GM12872 (cell line): Measurements from ENCODE around the gene TM9SF3.

Experiments
- TF ChIP-seq, protein P1 (sequence below): IDR thresholded peaks from 3 replicates; pipeline ENCODE4 v1.5.1; 2011; ENCODE audit warnings: low read depth, mild to moderate bottlenecking, low read length, moderate library complexity; ENCODE audit not compliant: insufficient read depth

TM9SF3 gene

DNA sequence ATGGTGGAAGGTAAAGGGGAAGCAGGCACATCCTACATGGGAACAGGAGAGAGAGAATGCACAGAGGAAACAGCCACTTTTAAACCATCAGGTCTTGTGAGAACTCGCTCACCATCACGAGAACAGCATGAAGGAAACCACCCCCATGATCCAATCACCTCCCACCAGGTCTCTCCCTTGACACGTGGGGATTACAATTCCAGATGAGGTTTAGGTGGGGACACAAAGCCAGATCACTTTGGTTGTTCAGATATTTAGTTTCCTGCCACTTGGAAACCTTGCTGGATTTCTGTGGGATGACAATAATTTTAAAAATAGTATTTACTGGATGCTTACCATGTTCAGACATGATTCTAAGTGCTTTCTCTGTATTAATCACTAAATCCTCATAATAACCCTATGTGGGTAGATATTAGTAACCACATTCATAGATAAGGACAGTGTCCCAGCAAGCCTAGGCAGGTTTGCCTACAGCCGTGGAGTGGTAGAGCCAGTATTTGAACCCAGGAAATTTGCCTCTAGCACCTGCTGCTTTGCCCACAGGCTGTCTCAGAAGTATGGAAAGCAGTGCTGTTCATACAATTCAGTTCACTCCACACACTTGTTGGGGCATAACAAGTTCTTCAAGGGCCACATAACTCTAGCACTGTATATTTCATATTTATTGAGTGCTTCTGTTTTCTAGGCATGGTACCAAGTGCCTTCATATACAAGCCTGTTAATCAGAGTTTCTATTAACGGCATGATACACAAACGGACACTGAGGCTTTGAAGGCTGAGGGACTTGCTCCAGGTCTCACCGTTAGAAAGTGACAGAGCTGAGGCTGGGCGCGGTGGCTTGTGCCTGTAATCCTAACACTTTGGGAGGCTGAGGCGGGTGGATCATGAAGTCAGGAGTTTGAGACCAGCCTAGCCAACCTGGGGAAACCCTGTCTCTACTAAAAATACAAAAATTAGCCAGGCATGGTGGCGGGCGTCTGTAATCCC lies 81.4 kb downstream of the TM9SF3 start:
- TF ChIP-seq, protein P1, sequence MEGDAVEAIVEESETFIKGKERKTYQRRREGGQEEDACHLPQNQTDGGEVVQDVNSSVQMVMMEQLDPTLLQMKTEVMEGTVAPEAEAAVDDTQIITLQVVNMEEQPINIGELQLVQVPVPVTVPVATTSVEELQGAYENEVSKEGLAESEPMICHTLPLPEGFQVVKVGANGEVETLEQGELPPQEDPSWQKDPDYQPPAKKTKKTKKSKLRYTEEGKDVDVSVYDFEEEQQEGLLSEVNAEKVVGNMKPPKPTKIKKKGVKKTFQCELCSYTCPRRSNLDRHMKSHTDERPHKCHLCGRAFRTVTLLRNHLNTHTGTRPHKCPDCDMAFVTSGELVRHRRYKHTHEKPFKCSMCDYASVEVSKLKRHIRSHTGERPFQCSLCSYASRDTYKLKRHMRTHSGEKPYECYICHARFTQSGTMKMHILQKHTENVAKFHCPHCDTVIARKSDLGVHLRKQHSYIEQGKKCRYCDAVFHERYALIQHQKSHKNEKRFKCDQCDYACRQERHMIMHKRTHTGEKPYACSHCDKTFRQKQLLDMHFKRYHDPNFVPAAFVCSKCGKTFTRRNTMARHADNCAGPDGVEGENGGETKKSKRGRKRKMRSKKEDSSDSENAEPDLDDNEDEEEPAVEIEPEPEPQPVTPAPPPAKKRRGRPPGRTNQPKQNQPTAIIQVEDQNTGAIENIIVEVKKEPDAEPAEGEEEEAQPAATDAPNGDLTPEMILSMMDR = no peak

DNA sequence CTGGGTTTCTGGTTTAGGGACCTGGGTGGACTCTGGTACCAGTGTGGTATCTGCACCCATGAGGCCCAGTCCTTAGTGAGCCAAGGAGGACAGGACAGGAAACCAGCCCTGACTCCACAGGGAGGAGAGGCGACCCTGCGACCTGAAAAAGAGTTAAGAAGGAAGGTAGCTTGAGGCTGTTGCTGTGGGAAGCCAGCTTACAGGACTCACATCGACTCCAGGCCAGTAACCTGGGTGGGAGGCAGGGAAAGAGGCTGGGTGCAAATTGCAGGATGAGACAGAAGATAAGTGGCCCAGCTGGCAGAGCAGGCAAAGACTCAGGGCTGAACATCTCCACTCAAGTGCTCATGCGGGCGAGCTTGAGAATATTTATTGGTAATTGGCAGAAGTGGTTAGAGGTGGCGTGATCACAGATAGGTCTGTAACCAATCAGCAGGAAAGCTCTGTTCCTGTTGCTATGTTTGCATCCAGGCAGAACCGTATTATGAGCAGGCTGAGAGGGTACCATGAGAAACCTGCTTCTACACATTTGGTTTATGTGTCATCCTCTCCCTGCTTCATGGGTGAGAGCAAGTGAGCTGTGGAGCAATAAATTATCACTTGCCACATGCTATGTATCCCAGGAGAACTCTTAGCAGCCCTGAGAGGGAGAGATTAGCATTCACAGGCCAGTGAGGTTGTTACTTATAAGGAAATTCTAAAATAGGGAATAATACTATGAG lies 84.1 kb downstream of the TM9SF3 start:
- TF ChIP-seq, protein P1 = no peak

DNA sequence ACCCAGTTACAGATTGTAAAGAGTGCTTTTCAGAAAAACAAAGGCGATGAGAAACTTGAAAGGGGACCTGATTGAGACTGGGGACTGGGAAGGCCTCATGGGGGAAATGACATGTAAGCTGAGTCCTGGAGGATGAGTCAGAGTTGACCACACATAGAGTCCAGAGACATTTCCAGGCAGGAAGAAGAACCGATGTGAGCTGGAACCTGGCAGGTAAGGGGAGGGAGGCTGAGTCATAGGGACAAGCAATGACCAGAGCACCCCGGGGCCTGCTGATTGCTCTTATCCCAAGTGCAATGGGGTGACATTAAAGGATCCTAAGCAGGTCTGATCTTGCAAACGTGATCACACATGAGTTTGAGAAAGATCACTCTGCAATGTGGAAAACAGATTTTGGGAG lies 84.8 kb downstream of the TM9SF3 start:
- TF ChIP-seq, protein P1 = no peak

DNA sequence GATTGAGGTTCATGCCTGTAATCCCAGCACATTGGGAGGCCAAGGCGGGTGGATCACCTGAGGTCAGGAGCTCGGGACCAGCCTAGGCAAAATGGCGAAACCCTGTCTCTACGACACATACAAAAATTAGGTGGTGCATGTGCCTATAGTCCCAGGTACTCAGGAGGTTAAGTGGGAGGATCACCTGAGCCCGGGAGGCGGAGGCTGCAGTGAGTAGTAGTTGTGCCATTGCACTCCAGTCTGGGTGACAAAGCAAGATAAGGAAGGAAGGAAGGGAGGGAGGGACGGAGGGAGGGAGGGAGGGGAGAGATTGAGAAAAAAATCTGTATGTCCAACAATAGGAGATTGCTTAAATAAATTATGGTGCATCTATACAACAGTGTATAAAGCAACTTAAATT lies 86.3 kb downstream of the TM9SF3 start:
- TF ChIP-seq, protein P1 = no peak

DNA sequence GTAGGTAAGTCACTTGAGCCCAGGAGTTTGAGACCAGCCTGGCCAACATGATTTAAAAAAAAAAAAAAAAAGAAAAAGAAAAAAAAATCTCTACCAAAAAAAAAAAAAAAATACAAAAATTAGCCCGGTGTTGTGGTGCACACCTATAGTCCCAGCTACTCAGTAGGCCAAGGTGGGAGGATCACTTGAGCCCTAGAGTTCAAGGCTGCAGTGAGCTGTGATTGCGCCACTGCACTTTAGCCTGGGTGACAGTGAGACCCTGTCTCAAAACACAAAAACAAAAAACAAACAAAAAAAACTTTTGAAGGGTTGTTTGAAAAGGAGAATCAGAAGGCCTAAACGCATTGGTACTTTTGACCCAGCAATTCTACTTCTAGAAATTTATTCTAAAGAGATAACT lies 86.8 kb downstream of the TM9SF3 start:
- TF ChIP-seq, protein P1 = no peak

DNA sequence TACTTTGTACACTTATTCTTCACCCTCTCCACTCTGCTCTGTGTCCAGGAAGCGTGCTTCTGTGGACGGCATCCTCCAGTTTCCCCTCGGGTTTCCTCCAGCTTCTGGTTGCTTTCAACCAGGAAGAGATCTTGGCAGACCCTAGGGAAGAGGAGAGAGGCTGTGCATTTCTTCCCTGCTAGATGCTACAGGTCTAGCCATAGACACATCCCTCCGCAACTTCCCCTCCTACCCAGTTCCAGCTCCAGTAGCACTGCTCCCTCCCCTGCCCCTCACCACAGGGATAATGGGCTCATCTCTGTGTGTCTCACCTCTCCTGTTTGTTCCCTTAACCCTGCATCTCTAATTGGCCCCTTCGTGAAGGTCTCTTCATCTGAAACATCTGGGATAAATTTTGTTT lies 89.4 kb downstream of the TM9SF3 start:
- TF ChIP-seq, protein P1 = no peak

DNA sequence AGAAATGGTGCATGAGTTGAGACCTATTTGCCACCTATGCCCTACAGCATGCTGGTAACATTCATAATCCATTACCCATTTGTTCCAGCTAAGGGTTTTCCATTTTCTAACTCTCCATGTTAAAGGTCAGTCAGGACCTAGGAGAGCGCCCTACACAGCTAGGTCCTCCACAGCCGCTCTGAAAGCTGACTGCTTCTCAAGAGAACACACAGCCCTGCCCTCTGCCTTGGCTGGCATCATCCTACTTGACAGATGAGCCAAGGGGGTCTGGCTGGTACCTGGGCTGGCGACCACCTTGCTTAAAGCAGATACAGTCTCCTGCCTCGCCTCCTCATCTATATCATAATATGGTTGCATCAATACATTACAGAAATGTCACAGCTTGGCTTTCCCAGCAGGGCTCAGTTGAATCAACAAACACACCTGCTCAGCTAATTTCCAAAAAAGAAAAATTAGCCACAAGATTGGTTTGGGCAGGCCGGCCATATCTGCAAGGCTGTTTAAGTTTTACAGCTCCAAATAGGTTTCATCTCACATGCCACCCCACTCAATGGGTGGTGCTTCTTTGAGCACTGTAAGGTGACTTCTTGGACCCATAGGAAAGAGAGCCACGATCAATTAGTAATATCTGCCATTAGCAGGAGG lies 90.4 kb downstream of the TM9SF3 start:
- TF ChIP-seq, protein P1 = no peak
